GM08714 (cell line): Measurements from ENCODE around the gene NT5DC1.

Experiments
- H3K4me3 ChIP-seq: fragments of 200-500 bp; sonication (Bioruptor generic); 2 replicates; pipeline ENCODE4 v1.5.1; 2014; ENCODE audit warnings: mild to moderate bottlenecking, low read length, inconsistent platforms
- ZNF274 ChIP-seq: IDR thresholded peaks from 2 replicates; pipeline ENCODE4 v1.6.1; 2012; ENCODE audit warnings: mild to moderate bottlenecking, low read depth, low read length

The NT5DC1 gene

GRCh38 chr6:116210750-116211425 is 110.2 kb downstream of the NT5DC1 start:
- H3K4me3 ChIP-seq, result no peak overlapping the region
- no peak for TF ChIP-seq ZNF274

GRCh38 chr6:116214681-116215080 is 114.0 kb downstream of the NT5DC1 start:
- TF ChIP-seq ZNF274, result no peak
- H3K4me3 ChIP-seq, result no peak overlapping the region

GRCh38 chr6:116215414-116215813 is 114.8 kb downstream of the NT5DC1 start:
- no peak for TF ChIP-seq ZNF274
- H3K4me3 ChIP-seq, result no peak overlapping the region

- no peak overlapping the region for H3K4me3 ChIP-seq
- TF ChIP-seq ZNF274, result no peak
Measured at GRCh38 chr6:116217069-116217468, 116.4 kb downstream of the NT5DC1 start.

GRCh38 chr6:116218172-116218633 is 117.5 kb downstream of the NT5DC1 start:
- no peak for TF ChIP-seq ZNF274
- no peak overlapping the region; the same call in 1 of the 2 replicates for H3K4me3 ChIP-seq

GRCh38 chr6:116218866-116219265 is 118.2 kb downstream of the NT5DC1 start:
- TF ChIP-seq ZNF274, result no peak
- no peak overlapping the region for H3K4me3 ChIP-seq

GRCh38 chr6:116221067-116221466 is 120.4 kb downstream of the NT5DC1 start:
- TF ChIP-seq ZNF274, result no peak
- H3K4me3 ChIP-seq, result no peak overlapping the region

- H3K4me3 ChIP-seq, result no peak overlapping the region
- no peak for TF ChIP-seq ZNF274
Measured at GRCh38 chr6:116221911-116222310, 121.3 kb downstream of the NT5DC1 start.

GRCh38 chr6:116223355-116223754 is 122.7 kb downstream of the NT5DC1 start:
- TF ChIP-seq ZNF274, result no peak
- no peak overlapping the region for H3K4me3 ChIP-seq

GRCh38 chr6:116229287-116229913 is 128.7 kb downstream of the NT5DC1 start:
- H3K4me3 ChIP-seq, result no peak overlapping the region
- no peak for TF ChIP-seq ZNF274

- no peak overlapping the region for H3K4me3 ChIP-seq
- no peak for TF ChIP-seq ZNF274
Measured at GRCh38 chr6:116234689-116235088, 134.0 kb downstream of the NT5DC1 start.

- no peak for TF ChIP-seq ZNF274
- no peak overlapping the region for H3K4me3 ChIP-seq
Measured at GRCh38 chr6:116238083-116238482, 137.4 kb downstream of the NT5DC1 start.

- no peak overlapping the region for H3K4me3 ChIP-seq
- no peak for TF ChIP-seq ZNF274
Measured at GRCh38 chr6:116239256-116239655, 138.6 kb downstream of the NT5DC1 start.

- no peak overlapping the region for H3K4me3 ChIP-seq
- no peak for TF ChIP-seq ZNF274
Measured at GRCh38 chr6:116239856-116240255, 139.2 kb downstream of the NT5DC1 start.

- TF ChIP-seq ZNF274, result no peak
- H3K4me3 ChIP-seq, result no peak overlapping the region
Measured at GRCh38 chr6:116244284-116244683, 143.6 kb downstream of the NT5DC1 start.
